ENCODE results near the gene GRK5. TPM values are rescaled to one million over a fixed set of nuclear protein-coding genes. Genes with fewer than 3 reads are reported as not detected.
"Not testable (repeated sequence)": the region's sequence is repeated elsewhere in the genome, so short reads cannot be mapped to it uniquely, and the experiment has no call there.

The GRK5 gene
- polyA plus RNA-seq, 10 donors: 15.7 to 29.8 (median 25.4) TPM

- peak in 1 of 3 donors; percentile 85 for DNase-seq
Measured at GRCh38 chr10:119221201-119221600, 13.8 kb downstream of the GRK5 start.

- DNase-seq: peak in 1 of 3 donors; percentile 34
Measured at GRCh38 chr10:119221666-119222065, 14.3 kb downstream of the GRK5 start.

DNA sequence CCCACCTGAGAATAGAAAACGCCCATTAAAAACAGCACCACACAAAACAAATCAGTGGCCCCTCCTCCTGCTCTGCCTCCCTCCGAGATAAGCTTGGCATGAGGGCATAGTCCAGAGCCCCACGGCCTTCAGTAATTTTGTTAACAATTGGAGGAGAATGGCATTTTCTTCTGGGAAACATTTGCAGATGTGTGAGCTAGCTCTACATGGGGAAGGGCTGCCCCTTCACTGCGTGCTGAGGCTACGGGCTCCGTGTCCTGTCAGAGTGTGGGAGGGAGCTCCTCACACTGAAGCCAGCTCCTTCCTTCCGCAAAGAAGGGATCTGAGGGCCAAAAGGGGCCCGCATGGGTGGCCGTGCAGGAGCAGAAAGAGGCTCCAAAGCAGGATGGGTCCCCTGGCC, 15.2 kb downstream of the GRK5 start:
- peak in 1 of 3 donors; percentile 75 for DNase-seq

GRCh38 chr10:119222966-119223386, 15.6 kb downstream of the GRK5 start:
- no peak for DNase-seq

DNA sequence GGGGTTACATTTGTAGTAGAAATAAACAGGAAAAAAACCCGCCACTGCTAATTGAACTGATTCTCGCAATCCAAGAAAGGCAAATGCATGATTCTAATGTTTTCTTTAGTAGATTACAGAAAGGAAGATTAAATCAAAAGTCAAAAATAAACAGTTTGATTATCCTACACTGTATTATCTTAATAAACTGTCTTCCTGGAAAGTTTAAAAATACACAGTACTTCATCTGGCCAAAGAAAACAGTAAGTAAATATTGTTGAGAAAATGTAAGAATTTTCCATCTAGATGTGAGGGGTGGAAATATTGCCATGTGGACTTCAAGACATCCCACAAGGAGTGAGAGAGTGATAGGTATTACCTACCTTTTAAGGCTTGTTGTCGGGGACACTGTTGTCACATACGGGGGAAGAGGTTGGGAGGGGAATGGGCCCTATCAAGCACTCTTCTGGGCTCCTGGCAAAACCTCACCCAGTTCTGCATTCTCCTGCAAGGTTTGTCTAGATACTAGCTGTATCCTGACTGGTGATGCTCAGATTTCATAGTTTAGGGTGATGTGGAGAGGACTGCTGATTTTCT, 17.8 kb downstream of the GRK5 start:
- DNase-seq: peak in 1 of 3 donors; percentile 52

DNA sequence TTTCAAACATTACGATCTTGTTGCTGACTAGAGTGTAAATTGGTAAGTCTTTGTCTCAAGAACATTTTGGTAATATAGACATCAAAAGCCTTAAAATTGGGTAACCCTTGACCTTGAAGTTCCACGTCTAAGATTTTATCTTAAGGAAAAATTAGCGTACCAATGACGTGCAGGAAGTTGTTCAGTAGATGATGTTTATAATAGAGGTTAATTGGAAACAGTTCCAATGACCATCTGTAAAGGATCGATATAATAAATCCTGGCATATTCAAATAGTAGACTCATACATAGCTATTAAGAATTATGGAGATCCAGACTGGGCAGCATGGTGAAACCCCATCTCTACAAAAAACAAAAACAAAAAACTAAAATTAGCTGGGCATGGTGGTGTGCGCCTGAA, 20.5 kb downstream of the GRK5 start:
- DNase-seq: no peak

GRCh38 chr10:119231654-119232053, 24.3 kb downstream of the GRK5 start:
- no peak for DNase-seq

GRCh38 chr10:119232439-119232838, 25.1 kb downstream of the GRK5 start:
- DNase-seq: not testable (repeated sequence)

DNA sequence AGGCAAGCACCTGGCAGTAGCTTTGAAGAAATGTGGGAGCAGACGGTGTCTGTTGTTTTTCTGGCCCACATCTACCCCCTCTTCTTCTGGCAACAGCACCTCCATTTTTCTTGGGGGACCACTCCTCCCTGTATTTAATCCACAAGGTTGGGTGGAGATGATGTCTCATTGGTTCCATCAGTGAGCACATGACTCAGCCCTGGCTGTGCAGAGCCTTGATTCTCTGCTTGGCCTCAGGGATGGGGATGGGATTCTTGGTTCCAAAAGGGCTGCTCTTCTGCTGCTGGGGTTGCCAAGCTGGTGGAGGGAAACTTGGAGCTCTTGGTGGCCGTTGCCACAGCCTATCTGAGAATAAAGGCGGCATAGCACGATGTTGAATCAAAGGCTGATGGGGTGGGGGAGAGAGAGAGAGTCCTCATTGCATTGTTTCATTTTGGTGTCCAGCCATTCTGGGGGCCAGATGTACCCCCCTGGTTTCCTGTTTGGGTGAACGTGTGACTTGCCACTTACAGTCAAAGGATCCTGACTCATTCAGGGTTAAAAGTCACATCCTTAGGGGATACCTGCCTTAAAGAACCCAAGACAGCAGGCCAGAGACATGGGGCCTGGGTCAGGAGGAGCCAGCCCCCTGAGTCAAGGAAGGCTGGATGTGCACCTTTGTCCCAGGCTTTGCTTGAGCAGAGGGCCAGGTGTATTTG, 25.9 kb downstream of the GRK5 start:
- no peak for DNase-seq

DNA sequence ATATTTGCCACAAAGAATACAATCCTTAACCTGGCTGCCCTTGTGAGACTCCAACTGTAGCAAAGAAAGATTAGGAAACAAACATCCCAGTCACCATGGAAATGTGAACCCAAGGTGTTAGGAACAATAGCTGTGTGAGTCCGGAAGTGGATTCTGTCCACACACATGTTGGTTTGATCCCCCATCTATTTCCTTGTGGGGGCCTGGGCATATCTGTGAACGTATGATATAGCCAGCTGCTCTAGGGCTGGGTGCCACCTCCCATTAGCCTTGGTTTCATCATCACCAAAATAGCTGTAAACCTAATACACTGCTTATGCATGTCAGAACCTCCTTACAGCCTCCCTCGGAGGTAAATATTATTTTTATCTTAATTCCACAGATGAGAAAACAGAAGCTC, 26.4 kb downstream of the GRK5 start:
- peak in 1 of 3 donors; percentile 41 for DNase-seq

- DNase-seq: peak in 1 of 3 donors; percentile 61
Measured at GRCh38 chr10:119235356-119235755, 28.0 kb downstream of the GRK5 start.

- DNase-seq: peak in 1 of 3 donors; percentile 49
Measured at GRCh38 chr10:119237722-119238436, 30.5 kb downstream of the GRK5 start.

DNA sequence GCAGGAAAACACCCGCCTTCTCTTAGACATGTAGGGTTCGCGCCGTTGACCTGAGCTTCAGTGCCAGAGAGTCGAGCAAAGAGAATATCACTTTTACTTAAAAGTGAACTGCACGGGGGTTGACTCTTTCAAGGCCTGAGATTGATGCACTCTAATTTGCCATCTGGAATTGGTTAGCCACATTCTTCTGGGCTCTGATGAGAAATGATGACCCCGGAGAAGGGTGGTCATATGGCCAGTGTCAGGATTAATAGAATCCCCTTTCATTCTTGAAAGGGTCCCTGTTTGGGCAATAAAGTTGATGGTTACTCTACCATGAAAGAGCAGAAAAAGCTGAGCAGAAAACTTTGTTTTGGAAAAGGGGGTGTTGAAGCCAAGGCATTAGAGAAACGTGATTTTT, 31.2 kb downstream of the GRK5 start:
- DNase-seq: peak in 1 of 3 donors; percentile 41

- DNase-seq: not testable (repeated sequence)
Measured at GRCh38 chr10:119239015-119239414, 31.6 kb downstream of the GRK5 start.

DNA sequence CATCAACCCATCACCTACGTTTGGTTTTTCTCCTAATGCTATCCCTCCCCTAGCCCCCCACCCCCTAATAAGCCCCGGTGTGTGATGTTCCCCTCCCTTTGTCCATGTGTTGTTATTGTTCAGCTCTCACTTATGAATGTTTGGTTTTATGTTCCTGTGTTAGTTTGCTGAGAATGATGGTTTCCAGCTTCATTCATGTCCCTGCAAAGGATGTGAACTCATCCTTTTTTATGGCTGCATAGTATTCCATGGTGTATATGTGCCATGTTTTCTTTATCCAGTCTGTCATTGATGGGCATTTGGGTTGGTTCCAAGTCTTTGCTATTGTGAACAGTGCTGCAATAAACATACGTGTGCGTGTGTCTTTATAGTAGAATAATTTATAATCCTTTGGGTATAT, 32.3 kb downstream of the GRK5 start:
- not testable (repeated sequence) for DNase-seq

DNA sequence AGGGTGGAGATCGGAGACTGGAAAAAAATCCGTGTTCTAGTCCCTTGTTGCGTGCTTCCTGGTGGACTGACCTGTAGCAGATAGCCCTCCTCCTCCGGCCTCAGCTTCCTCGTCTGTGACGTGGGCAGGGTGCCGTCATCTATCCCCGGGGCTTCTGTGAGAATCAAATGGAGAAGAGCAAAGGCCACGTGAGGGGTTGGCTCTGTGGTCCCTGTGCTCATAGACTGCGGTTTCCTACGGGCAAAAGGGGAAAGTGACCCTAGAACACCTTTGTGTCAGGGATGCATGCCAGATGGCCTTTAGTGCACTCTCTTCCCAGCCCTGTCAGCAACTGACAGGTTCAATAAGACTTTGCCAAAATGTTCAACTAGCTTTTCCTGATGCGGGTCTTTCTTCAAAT, 33.7 kb downstream of the GRK5 start:
- DNase-seq: no peak

DNA sequence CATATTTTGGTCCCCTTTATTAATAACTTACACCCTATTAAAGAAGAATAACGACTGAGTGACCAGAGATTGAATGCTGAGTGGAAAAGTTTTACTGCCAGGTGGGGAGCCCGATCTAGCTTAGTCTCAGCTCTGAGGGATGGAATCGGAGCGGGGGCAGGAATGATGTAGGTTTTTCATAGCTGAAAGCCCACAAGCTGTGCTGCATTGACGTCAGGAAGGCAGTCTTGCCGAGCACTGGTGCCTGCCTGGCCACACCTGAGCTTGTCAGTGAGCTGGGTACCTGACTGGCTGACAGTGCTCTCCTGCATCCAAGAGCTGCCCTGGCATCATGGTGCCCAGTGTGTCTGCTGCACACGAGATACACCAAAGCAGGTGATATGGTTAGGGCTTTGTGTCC, 34.8 kb downstream of the GRK5 start:
- DNase-seq: no peak

DNA sequence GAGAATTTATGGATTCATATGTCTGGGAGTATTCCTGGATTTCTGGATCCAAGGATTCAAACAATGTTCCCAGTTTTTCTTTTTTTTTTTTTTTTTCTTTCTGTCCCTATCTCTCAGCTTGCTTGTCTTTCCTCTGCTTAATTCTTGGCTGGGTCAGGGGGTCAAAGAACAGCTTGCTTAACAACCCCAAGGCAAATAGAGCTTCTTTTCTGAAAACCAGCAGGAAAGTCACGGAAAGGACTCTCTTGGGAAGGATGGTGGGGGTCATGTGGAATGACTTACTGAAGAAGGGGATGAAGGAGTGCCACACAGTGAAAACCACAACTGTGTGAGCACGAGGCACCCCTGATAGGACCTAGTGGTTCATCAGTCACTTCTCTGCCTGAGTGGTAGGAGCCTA, 36.1 kb downstream of the GRK5 start:
- DNase-seq: no peak

DNA sequence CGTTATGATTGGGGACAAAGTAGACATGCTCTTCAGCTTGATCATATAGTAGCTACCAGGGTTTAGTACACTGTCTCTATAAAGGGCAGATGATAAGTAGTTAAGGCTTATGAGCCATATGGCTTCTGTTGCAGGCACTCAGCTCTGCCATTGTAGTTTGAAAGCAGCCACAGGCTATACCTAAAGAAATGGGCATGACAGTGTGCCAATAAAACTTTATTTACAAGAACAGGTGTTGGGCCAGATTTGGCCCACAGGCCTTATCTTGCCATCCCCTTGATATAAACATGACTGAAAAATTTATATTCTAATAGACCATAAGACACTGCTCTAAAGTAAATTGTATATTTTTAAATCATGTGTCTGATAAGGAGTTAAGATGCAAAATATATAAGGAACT, 36.6 kb downstream of the GRK5 start:
- no peak for DNase-seq

GRCh38 chr10:119245272-119245671, 37.9 kb downstream of the GRK5 start:
- DNase-seq: no peak

DNA sequence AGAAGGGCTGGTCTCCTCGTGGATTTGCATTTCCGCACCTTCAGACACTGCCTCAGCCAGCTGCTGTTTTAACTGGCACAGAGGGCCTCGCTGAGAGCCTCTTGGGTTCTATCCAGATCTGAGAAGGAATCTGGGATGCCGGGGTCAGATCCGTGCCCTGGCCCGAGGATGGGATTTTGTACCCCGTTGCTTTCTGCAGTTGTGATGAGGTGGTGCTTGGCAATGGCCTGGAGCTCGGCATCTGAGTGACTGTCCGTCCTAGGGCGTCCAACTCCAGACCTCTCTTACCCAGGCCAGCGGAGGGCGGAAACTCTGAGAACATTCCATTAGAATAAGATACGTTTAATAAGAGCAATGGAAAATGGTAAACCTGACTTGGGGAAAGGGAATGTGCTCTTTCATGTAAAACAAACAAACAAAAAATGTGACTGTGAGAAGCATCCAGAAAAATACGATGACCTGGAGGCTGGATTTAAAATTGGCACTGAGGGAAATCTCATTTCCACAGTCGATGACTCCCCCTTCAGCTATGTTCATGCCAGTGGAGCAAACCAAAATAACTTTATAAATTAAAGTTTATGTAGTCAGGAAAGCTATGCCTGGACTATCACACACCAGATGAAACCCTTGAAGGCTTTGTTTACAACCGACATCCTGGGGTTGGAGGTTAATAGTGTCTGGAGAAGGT, 39.6 kb downstream of the GRK5 start:
- DNase-seq: peak in 2 of 3 donors; percentile 56 to 67

GRCh38 chr10:119247550-119247894, 40.2 kb downstream of the GRK5 start:
- DNase-seq: no peak

GRCh38 chr10:119248184-119248583, 40.8 kb downstream of the GRK5 start:
- no peak for DNase-seq
